Measurements from ENCODE around the gene VSIG10.

The VSIG10 gene

DNA sequence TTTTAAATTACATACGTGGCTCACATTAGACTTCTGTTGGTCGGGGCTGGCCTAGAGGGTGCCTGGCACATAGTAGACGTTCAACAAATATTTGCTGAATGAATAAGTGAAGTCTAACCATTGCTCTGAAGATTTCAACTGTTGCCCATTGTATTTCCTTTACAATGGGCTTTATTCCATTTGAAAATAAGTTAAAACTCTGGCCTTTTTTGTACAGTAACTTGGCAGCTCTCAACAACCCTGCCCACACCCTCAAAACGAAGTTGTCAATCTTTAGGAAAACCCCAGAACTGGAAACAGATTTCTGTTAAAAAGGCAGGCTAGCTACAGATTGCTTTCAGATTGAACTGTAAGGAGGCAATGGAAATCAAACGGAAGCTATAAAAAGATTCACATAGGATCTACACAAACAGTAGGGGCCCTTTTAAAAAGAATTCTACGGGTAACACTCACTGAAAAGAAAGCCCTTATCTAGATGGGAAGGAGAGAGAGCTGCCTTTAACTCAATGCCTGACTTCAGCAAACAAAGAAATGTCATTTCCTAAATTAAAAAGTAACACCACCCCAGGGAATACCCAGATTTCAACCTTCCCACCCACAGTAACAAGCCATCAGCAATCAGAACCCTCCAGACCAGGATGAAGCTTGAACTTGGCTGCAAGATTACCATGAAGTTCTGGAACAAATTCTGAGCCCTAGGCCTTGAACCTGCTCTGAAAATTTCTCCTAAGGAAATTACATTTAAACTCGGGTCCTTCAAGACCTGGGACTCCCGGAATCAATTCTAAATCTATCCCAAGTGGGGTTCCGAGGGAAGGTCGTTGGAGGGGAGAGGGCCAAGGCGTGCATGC is 44.2 kb downstream of the VSIG10 start:
- DNase-seq = no peak

GRCh38 chr12:118058881-118059280 is 44.9 kb downstream of the VSIG10 start:
- no peak for DNase-seq

- DNase-seq = no peak
These were observed 45.6 kb downstream of the VSIG10 start for GRCh38 chr12:118058227-118058626.

DNA sequence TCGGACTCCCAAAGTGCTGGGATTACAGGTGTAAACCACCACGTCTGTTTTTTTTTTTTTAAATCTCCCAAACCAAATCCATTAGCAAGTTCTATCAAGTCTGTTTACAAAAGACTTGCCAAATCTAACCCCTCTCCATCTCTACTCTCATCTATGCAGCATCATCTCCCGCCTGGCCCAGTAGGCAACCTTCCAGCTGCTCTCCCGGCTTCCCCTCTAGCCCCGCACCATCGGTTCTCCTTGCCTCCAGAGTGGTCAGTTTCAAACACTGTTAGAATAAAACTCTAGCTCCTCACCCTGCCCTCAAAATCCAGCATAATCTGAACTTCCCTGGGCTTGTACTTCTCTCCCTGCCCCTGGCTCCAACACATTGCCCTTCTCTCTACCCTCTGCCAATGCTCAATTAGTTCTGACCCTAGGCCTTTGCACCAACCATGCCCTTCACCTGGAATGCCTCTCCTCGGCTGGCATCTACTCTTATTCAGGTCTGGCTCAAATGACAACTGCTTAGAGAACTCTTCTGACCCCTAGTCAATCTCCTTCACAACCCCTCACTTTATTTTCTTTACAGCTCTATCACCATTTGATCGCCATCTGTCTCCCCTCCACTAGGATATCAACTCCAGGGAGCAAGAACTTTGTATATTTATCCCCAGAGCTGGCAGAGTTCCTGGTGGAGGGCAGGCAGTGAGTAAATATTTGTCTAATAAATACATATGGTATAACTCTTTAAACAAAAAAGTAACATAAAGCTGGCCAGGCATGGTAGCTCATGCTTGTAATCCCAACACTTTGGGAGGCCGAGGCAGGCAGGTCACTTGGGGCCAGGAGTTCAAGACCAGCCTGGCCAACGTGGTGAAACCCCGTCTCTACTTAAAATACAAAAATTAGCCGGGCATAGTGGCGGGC is 47.7 kb downstream of the VSIG10 start:
- no peak for DNase-seq

DNA sequence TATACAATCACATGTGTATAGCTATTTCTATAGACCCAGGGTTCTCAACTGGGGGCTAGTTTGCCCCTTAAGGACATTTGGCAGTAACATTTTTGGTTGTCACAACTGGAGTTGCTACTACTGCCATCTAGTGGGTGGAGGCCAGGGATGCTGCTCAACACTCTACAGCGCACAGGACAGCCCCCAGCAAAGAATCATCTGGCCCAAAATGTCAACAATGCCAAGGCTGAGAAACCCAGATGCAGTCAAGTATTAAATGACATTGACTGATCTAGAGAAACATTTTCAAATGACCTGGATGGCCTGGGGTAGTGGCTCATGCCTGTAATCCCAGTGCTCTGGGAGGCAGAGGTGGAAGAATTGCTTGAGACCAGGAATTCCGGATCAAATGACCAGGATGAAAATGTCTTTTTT is 48.7 kb downstream of the VSIG10 start:
- DNase-seq = peak; percentile 7

- DNase-seq = no peak
These were observed 50.5 kb downstream of the VSIG10 start for GRCh38 chr12:118053071-118053985.

GRCh38 chr12:118052324-118053070 is 51.3 kb downstream of the VSIG10 start:
- DNase-seq = peak; percentile 64

DNA sequence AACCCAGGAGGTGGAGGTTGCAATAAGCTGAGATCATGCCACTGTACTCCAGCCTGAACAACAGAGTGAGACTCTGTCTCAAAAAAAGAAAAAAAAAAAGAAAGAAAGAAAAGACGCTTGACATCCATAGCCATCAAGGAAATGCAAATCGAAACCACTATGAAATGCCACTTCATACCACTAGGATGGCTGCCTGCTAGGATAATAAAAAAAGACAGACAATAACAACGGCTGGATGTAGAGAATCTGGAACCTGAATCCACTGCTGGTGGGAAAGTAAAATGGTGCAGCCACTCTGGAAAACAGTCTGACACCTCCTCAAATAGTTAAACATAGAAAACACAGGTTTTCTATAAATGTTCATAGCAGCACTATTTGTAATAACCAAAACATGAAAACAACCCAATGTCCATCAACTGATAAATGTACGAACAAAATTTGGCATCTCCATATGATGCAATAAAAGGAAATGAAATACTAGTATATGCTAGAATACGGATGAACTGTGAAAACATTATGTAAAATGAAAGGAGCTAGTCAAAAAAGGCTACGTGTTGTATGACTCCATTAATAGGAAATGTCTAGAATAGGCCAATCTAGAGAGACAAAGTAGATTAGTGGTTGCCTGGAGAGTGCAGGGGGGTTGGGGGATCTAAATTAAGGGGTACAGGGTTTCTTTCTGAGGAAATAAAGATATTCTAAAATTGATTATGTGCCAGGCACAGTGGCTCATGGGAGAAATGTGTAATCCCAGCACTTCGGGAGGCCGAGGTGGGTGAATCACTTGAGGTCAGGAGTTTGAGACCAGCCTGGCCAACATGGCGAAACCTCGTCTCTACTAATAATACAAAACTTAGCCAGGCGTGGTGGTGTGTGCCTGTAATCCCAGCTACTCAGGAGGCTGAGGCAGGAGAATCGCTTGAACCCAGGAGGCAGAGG is 52.6 kb downstream of the VSIG10 start:
- DNase-seq = no peak

DNA sequence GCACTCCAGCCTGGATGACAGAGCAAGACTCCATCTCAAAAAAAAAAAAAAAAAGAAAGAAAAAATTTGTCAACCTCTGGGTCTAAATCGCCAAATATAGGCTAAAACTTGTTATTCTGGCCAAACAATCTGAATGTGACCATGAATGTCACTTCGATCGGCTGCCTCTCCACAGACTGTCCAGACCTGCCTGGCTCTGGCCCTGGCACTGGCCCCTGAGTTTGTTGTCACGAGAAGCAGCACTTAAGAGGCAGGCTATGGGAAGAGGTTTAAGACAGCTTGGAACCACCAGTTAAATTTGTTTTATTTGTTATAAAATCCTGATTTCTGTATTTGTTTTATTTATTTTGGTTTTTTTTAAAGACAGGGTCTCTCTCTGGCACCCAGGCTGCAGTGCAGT is 57.4 kb downstream of the VSIG10 start:
- no peak for DNase-seq

DNA sequence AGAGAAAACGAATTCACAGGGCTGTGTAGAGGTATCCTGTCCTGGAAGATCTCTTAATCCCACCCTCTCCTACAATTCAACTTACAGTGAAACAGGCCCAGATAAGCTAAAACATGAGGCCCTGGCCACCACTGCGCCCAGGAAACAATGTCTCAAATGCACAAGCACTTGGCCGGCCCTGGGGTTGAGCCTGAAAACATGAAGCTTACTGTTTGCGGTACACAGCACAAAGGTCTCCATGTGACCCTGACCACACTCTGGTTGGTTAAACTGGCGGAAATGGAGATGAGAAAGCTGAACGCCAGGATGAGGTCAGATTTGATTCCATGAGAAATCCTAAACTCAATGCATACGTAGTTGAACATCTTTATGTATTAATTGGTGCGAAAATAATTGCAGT is 59.2 kb downstream of the VSIG10 start:
- no peak for DNase-seq

DNA sequence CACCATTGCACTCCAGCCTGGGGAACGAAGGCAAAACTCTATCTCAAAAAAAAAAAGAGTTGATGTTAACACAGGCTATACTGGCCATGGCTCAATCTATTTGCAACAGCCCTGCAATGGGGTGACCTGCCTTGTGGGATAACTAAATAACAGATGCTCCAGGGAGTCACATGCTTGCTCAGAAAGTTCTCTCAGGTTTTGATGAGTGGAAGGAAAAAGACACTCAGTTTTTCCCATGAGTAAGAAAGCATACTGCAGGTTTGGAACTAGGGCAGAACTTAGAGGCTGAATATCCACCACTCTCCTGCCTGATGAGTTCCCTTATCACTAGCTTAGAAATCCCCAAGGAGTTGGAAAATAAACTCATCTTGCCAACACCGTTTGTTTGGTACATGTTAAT is 59.7 kb downstream of the VSIG10 start:
- no peak for DNase-seq

DNA sequence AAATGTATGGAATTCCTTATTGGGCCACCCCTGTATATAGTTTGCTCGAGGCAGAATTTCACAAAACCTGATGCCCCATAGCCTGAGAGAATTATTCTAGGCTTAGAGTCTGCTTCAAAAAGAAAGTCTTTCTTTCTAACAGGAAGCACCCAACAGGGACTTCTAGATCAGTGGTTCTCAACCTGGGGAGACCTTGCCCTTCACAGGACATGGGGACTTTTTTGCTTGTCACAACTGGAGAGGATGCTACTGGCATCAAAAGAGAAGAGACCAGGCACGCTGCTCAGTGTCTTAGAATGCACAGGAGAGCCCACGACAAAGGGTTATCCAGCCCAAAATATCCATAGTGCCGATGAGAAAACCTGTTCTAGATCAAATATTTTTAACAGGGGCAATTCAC is 61.7 kb downstream of the VSIG10 start:
- DNase-seq = no peak

DNA sequence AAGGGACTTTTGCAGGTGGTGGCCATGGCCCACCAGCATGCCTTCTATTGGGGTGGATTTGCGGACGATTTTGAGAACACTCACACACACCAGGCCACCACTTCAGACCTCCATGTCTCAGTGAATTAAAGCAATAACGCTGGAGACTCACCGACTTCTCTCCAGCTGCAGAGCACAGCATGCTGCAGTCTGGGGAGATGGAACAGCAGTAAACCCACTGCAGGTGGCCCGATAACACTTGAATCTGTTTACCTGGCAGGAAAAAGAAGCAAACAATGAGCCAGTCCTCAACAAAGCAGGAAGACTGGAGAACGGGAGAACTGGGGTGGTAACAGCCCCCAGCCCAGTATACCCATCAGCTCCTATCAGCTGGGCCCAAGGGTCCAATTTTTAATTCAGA is 65.7 kb downstream of the VSIG10 start:
- DNase-seq = no peak

DNA sequence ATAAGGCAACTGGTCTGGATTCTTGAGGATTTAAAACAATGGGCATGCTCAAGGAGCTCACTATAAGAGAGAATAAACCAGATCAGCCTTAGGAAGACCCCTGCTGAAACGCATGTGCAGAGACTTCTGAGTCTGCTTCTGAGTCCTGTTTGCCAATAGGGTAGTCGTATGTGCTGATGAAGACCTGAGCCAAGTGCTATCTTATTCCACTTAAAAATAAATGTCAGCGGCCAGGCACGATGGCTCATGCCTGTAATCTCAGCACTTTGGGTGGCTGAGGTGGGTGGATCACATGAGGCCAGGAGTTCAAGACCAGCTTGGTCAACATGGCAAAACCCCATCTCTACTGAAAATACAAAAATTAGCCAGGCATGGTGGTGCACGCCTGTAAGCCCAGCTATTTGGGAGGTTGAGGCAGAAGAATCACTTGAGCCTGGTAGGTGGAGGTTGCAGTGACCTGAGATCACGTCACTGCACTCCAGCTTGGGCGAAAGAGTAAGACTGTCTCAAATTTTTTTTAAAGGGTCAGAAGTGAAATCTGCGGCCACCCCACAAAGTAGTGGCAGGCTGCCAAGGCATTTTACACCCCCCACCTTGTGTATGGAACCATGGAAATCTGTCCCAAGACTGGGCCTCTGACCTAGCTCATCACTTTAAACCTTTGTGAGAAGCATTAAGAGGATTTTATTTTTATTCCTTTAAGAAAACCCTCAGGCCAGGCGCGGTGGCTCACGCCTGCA is 67.0 kb downstream of the VSIG10 start:
- DNase-seq = no peak

DNA sequence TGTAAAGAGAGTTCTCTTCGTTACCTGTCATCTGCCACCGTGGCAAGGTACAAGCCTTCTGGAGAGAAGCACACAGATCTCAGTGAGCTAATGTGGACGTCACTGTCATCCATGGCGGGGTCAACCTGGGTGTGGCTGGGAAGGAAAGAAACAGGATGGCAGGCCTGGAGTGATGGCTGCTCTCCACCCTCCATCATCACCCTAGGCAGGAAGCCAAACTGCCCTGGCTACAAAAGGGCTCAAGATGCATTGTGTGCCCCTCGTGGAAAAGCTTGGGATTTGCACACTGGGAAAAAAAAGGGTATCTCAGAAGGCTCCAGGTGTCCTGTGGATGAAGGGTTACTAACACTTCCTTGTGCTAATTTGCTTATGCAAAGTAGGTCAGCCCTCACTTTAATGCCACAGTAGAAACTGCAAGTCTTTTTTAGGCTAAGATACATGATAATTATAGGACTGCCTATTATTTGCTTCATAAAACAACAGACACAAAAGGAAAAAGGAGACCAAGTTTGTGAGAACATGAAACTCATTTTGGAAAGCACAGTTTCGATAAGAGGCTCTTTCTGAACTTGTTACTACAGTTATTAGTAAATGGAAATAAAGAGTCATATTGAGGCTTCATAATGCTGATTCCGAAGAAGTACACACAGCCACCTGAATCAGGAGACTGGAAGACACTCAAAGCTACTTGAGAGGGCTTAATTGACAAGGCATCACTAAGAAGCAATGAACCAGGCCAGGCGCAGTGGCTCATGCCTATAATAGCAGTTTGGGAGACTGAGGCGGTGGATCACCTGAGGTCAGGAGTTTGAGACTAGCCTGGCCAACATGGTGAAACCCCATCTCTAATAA is 68.4 kb downstream of the VSIG10 start:
- DNase-seq = no peak

DNA sequence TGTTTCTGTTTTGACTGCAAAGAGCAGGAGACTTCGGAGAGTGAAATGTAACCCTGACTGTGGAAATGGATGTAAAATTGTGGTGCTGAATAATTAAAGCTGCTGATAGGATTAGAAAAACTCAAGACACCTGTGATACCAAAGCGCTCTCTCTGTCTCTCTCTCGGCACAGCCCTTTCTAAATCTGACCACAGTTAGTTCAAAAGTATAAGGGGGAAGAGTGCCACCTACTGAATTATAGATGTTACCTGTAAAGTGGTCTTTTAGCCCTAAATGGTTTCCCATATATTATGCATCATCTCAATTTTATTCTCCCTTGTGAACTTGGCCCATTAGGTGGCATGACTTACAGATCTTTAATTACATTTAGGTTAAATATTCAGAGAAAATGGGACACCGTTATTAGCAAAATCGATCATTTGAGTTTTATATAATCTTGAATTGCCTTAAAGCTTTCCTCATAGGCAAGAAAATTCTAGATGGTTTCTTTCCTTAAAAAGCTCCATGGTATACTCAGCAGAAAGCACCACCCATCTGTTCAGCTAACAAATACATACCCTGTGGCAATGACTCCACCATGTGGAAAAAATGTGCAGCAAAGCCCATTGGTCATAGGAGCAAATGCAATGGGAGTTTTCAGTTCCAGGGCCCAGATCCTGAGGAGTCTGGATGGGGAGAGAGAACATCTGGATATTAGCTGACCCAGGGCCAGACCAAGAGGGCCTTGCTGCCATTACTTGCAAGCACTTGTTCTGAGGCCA is 69.2 kb downstream of the VSIG10 start:
- no peak for DNase-seq

- no peak for DNase-seq
These were observed 69.9 kb downstream of the VSIG10 start for GRCh38 chr12:118033902-118034301.

- no peak for DNase-seq
These were observed 70.5 kb downstream of the VSIG10 start for GRCh38 chr12:118033323-118033722.

Measured in midbrain (tissue), 1 donor.